ENCODE measurements around the gene WDR75.

DNA sequence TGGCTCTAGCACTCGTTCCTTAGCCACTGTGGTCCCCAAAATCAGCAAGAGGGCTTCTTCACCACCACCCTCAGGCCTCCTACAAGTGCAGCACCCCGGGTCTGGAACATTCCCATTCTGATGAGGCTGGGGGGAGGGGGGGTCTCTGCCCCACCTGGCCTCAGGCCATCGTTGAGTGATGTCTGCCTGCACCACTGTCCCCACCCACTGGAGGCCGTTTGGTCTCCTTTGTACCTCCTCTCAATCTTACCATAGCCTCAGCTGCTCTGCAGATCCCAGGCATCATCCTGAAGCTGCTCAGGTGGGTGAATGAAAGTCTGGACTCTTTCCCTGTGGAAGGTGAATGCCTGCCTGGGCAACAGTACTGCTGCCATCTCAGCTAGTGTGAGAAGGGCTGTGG lies 42.3 kb downstream of the WDR75 start:
- no peak for TF ChIP-seq POLR2A (IDR thresholded peaks at IDR 0.05)
- TF ChIP-seq, protein P1, sequence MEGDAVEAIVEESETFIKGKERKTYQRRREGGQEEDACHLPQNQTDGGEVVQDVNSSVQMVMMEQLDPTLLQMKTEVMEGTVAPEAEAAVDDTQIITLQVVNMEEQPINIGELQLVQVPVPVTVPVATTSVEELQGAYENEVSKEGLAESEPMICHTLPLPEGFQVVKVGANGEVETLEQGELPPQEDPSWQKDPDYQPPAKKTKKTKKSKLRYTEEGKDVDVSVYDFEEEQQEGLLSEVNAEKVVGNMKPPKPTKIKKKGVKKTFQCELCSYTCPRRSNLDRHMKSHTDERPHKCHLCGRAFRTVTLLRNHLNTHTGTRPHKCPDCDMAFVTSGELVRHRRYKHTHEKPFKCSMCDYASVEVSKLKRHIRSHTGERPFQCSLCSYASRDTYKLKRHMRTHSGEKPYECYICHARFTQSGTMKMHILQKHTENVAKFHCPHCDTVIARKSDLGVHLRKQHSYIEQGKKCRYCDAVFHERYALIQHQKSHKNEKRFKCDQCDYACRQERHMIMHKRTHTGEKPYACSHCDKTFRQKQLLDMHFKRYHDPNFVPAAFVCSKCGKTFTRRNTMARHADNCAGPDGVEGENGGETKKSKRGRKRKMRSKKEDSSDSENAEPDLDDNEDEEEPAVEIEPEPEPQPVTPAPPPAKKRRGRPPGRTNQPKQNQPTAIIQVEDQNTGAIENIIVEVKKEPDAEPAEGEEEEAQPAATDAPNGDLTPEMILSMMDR (IDR thresholded peaks at IDR 0.05): no peak
- no peak for TF ChIP-seq POLR2AphosphoS5 (IDR thresholded peaks at IDR 0.05)

Data from suprapubic skin (tissue), 4 donors.